Measurements from ENCODE around the gene NAB1. TPM values are rescaled to one million over a fixed set of nuclear protein-coding genes. Genes with fewer than 3 reads are reported as not detected.

NAB1 gene
- total and polyA plus RNA-seq, 4 donors: 5.8 to 31.0 (median 18.7) TPM

DNA sequence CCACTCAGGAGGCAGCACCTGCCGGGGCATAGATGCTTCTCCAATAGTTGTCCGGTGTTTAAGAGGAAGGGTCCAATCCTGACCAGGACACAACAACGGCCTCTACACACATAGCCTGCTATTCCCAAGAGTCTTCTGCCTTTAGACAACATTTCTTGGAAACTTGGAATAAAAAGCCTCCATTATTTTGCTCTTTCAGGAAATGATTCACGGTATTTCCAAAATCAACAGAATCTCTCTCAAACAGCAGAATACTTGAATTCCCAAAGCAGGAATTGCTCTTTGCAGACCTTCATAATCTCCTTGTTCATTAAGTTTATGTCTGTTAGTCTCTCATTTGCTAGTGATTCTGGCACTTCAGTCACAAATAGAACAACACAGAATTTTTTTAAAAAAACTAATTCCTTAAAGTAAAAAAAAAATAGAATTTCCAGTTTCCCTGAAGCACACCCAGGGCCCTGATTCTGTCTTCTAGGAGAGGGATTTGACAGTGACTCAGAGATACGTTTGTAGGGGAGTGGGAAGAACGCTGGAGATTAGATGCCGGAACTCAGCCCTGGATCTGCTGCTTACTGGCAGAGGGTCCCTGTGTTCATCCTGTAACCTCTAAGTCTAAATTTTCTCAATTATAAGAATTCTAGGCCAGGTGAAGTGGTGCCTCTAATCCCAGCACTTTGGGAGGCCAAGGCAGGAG is 74.7 kb downstream of the NAB1 start:
- H3K27me3 ChIP-seq (ENCODE audit: control insufficient read depth in 4 of 4, insufficient read depth in 4 of 4, low read length in 3 of 4): no peaks in the 10 kb centered on the region
- no peaks in the 10 kb centered on the region for H3K36me3 ChIP-seq (ENCODE audit: control insufficient read depth in 4 of 4, insufficient read depth in 3 of 4, low read depth in 1 of 4, low read length in 3 of 4)
- 89% methylated on average over 7 of the region's 7 CpGs for WGBS
- H3K27ac ChIP-seq (ENCODE audit: low read depth in 1 of 2, low read length in 2 of 2): no peak overlapping the region
- no peaks in the 10 kb centered on the region for H3K9me3 ChIP-seq (ENCODE audit: control insufficient read depth in 4 of 4, low read length in 3 of 4)
- H3K4me3 ChIP-seq (ENCODE audit: low read depth in 1 of 3, low read length in 3 of 3): no peak overlapping the region
- TF ChIP-seq GABPA (IDR thresholded peaks at IDR 0.05 in 1 of 2, conservative IDR thresholded peaks at IDR 0.05 in 1 of 2) (no peak), TAF1 (conservative IDR thresholded peaks at IDR 0.05) (no peak), HNF4G (IDR thresholded peaks at IDR 0.05) (no peak), EGR1 (IDR thresholded peaks at IDR 0.05; ENCODE audit: low read depth in 2 of 2) (no peak)
- no peak for DNase-seq (ENCODE audit: low spot score)
- no peaks in the 10 kb centered on the region for H3K4me1 ChIP-seq (ENCODE audit: control insufficient read depth in 4 of 4, insufficient read depth in 4 of 4, low read length in 3 of 4)
- H3K9ac ChIP-seq (ENCODE audit: low read depth in 1 of 2, low read length in 2 of 2): no peak overlapping the region

DNA sequence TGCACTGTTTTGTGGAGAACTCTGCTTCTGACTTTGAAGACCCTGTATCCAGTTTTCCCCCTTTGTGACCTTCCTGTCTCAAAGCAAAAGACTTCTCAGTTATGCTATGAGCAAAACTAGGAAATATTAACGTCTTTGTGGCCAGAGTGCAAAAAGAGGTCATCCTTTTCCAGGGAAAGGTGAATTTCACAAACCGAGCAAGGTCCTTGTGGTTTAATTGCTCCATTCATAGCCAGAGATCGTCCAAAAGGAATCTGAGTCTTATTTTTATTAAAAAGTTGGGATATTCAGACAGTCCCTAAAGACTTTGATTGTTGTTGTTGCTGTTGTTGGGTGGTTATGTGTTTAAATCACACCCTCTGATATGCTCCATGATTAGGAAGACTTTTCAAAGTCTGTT is 77.4 kb downstream of the NAB1 start:
- Histone ChIP-seq H3K36me3 (ENCODE audit: control insufficient read depth in 4 of 4, insufficient read depth in 3 of 4, low read depth in 1 of 4, low read length in 3 of 4) (no peaks in the 10 kb centered on the region), H3K27me3 (ENCODE audit: control insufficient read depth in 4 of 4, insufficient read depth in 4 of 4, low read length in 3 of 4) (no peaks in the 10 kb centered on the region), H3K9ac (ENCODE audit: low read depth in 1 of 2, low read length in 2 of 2) (no peak overlapping the region), H3K27ac (ENCODE audit: low read depth in 1 of 2, low read length in 2 of 2) (no peak overlapping the region), H3K9me3 (ENCODE audit: control insufficient read depth in 4 of 4, low read length in 3 of 4) (no peaks in the 10 kb centered on the region), H3K4me1 (ENCODE audit: control insufficient read depth in 4 of 4, insufficient read depth in 4 of 4, low read length in 3 of 4) (no peaks in the 10 kb centered on the region), H3K4me3 (ENCODE audit: low read depth in 1 of 3, low read length in 3 of 3) (no peak overlapping the region)
- DNase-seq (ENCODE audit: low spot score): no peak
- WGBS: 45% methylated on average over 3 of the region's 3 CpGs
- TF ChIP-seq JUND (IDR thresholded peaks at IDR 0.05) (no peak), FOXA1 (IDR thresholded peaks at IDR 0.05) (no peak), RXRA (IDR thresholded peaks at IDR 0.05) (no peak), FOXA2 (IDR thresholded peaks at IDR 0.05) (no peak), TAF1 (conservative IDR thresholded peaks at IDR 0.05) (no peak), YY1 (IDR thresholded peaks at IDR 0.05) (no peak), RAD21 (IDR thresholded peaks at IDR 0.05) (no peak)
- TF ChIP-seq, protein P1, sequence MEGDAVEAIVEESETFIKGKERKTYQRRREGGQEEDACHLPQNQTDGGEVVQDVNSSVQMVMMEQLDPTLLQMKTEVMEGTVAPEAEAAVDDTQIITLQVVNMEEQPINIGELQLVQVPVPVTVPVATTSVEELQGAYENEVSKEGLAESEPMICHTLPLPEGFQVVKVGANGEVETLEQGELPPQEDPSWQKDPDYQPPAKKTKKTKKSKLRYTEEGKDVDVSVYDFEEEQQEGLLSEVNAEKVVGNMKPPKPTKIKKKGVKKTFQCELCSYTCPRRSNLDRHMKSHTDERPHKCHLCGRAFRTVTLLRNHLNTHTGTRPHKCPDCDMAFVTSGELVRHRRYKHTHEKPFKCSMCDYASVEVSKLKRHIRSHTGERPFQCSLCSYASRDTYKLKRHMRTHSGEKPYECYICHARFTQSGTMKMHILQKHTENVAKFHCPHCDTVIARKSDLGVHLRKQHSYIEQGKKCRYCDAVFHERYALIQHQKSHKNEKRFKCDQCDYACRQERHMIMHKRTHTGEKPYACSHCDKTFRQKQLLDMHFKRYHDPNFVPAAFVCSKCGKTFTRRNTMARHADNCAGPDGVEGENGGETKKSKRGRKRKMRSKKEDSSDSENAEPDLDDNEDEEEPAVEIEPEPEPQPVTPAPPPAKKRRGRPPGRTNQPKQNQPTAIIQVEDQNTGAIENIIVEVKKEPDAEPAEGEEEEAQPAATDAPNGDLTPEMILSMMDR (IDR thresholded peaks at IDR 0.05; ENCODE audit: low read depth, low read length, missing input control): no peak

DNA sequence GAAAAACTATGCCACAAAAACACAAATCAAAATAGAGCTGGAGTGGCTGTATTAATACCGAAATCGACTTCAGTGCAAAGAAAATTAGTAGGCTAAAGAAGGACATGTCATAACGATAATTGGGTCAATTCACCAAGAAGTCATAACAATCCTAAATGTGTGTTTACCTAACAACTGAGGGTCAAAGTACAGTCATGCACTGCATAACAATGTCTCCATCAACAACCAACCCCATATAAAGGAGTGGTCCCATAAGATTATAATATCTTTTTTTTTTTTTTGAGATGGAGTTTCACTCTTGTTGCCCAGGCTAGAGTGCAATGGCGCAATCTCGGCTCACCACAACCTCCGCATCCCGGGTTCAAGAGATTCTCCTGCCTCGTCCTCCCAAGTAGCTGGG is 87.5 kb downstream of the NAB1 start:
- no peaks in the 10 kb centered on the region for H3K4me1 ChIP-seq (ENCODE audit: control insufficient read depth in 4 of 4, insufficient read depth in 4 of 4, low read length in 3 of 4)
- H3K4me3 ChIP-seq (ENCODE audit: low read depth in 1 of 3, low read length in 3 of 3): no peak overlapping the region
- H3K27me3 ChIP-seq (ENCODE audit: control insufficient read depth in 4 of 4, insufficient read depth in 4 of 4, low read length in 3 of 4): no peaks in the 10 kb centered on the region
- no peaks in the 10 kb centered on the region for H3K9me3 ChIP-seq (ENCODE audit: control insufficient read depth in 4 of 4, low read length in 3 of 4)
- no peak overlapping the region for H3K9ac ChIP-seq (ENCODE audit: low read depth in 1 of 2, low read length in 2 of 2)
- no peak for DNase-seq (ENCODE audit: low spot score)
- no peaks in the 10 kb centered on the region for H3K36me3 ChIP-seq (ENCODE audit: control insufficient read depth in 4 of 4, insufficient read depth in 3 of 4, low read depth in 1 of 4, low read length in 3 of 4)
- no peak overlapping the region for H3K27ac ChIP-seq (ENCODE audit: low read depth in 1 of 2, low read length in 2 of 2)
- WGBS: 94% methylated on average over 8 of the region's 8 CpGs
- TF ChIP-seq FOXA1 (IDR thresholded peaks at IDR 0.05): no peak
- TF ChIP-seq RAD21 (IDR thresholded peaks at IDR 0.05): no peak
- TF ChIP-seq RXRA (IDR thresholded peaks at IDR 0.05): no peak
- TF ChIP-seq, protein P2, sequence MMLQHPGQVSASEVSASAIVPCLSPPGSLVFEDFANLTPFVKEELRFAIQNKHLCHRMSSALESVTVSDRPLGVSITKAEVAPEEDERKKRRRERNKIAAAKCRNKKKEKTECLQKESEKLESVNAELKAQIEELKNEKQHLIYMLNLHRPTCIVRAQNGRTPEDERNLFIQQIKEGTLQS (IDR thresholded peaks at IDR 0.05): no peak
- no peak for TF ChIP-seq GABPA (IDR thresholded peaks at IDR 0.05 in 1 of 2, conservative IDR thresholded peaks at IDR 0.05 in 1 of 2)
- TF ChIP-seq, protein P3, sequence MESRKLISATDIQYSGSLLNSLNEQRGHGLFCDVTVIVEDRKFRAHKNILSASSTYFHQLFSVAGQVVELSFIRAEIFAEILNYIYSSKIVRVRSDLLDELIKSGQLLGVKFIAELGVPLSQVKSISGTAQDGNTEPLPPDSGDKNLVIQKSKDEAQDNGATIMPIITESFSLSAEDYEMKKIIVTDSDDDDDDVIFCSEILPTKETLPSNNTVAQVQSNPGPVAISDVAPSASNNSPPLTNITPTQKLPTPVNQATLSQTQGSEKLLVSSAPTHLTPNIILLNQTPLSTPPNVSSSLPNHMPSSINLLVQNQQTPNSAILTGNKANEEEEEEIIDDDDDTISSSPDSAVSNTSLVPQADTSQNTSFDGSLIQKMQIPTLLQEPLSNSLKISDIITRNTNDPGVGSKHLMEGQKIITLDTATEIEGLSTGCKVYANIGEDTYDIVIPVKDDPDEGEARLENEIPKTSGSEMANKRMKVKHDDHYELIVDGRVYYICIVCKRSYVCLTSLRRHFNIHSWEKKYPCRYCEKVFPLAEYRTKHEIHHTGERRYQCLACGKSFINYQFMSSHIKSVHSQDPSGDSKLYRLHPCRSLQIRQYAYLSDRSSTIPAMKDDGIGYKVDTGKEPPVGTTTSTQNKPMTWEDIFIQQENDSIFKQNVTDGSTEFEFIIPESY (IDR thresholded peaks at IDR 0.05): no peak
- TF ChIP-seq JUND (IDR thresholded peaks at IDR 0.05): no peak
- TF ChIP-seq, protein P4, sequence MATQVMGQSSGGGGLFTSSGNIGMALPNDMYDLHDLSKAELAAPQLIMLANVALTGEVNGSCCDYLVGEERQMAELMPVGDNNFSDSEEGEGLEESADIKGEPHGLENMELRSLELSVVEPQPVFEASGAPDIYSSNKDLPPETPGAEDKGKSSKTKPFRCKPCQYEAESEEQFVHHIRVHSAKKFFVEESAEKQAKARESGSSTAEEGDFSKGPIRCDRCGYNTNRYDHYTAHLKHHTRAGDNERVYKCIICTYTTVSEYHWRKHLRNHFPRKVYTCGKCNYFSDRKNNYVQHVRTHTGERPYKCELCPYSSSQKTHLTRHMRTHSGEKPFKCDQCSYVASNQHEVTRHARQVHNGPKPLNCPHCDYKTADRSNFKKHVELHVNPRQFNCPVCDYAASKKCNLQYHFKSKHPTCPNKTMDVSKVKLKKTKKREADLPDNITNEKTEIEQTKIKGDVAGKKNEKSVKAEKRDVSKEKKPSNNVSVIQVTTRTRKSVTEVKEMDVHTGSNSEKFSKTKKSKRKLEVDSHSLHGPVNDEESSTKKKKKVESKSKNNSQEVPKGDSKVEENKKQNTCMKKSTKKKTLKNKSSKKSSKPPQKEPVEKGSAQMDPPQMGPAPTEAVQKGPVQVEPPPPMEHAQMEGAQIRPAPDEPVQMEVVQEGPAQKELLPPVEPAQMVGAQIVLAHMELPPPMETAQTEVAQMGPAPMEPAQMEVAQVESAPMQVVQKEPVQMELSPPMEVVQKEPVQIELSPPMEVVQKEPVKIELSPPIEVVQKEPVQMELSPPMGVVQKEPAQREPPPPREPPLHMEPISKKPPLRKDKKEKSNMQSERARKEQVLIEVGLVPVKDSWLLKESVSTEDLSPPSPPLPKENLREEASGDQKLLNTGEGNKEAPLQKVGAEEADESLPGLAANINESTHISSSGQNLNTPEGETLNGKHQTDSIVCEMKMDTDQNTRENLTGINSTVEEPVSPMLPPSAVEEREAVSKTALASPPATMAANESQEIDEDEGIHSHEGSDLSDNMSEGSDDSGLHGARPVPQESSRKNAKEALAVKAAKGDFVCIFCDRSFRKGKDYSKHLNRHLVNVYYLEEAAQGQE (IDR thresholded peaks at IDR 0.05): no peak
- no peak for TF ChIP-seq HNF4A (conservative IDR thresholded peaks at IDR 0.05)
- no peak for TF ChIP-seq SP1 (IDR thresholded peaks at IDR 0.05)

All from liver (tissue), 9 donors.